AG04450 (cell line): Measurements from ENCODE around the gene TEKT5. TPM values are rescaled to one million over a fixed set of nuclear protein-coding genes. Genes with fewer than 3 reads are reported as not detected.

ENCODE experiments used
- CTCF ChIA-PET: fragments of 300-600, 350-600 bp; formaldehyde crosslinking; extraction: SDS; loops from one replicate; lab custom pipeline; 2022; ENCODE audit warnings: antibody characterized with exemption, inconsistent platforms; lab: Charles Lee
- POLR2A ChIA-PET: fragments of 350-600 bp; formaldehyde crosslinking; extraction: SDS; loops from one replicate; lab custom pipeline; 2021; ENCODE audit warnings: antibody characterized with exemption, inconsistent platforms; lab: Yijun Ruan, JAX
- DNase-seq: peaks from one replicate; pipeline ENCODE4 v3.0.0-alpha.2; 2011; ENCODE audit warnings: low read depth, low spot score
- H3K27ac ChIP-seq: one replicate; pipeline ENCODE4 v1.5.1; 2012; ENCODE audit warnings: low read depth, low read length, control low read depth
- H3K27me3 ChIP-seq: one replicate; pipeline ENCODE4 v1.6.0; 2012; ENCODE audit warnings: low read length; ENCODE audit not compliant: control insufficient read depth, insufficient read depth
- H3K4me3 ChIP-seq: 2 replicates; pipeline ENCODE4 v1.5.1; 2011; ENCODE audit warnings: mild to moderate bottlenecking, low read depth, low read length, control low read depth
- H3K9me3 ChIP-seq: 2 replicates; pipeline ENCODE4 v1.5.1; 2012; ENCODE audit warnings: low read length; ENCODE audit not compliant: control insufficient read depth, insufficient read depth
- CTCF ChIP-seq: IDR thresholded peaks from 2 replicates; pipeline ENCODE4 v1.5.1; 2011; ENCODE audit warnings: low read depth, low read length, control low read depth, inconsistent platforms
- polyA plus RNA-seq: library from polyadenylated mRNA; depleted of rRNA; stranded (reverse); fragments of >200 nt; gene quantifications from 2 replicates; pipeline ENCODE4 v1.2.3, GENCODE V29; 2011

TEKT5 gene
- polyA plus RNA-seq, 1 experiment, result 0.15 TPM

- H3K27ac ChIP-seq, result no peak overlapping the region
- DNase-seq, result no peak
- H3K27me3 ChIP-seq, result no peaks in the 10 kb centered on the region
- H3K4me3 ChIP-seq, result no peak overlapping the region
- CTCF ChIA-PET, result interaction anchor here (0.7 to 2.1 kb wide), 6 partner anchors 181 to 224 kb away, joined by 3 to 13 read pairs (median 4); no protein-coding TSS in a partner anchor
- POLR2A ChIA-PET, result no interaction called here
- no peak for TF ChIP-seq CTCF
- H3K9me3 ChIP-seq, result no peaks in the 10 kb centered on the region
Measured at GRCh38 chr16:10731790-10732189, 37.1 kb upstream of the TEKT5 start.

- Histone ChIP-seq H3K4me3 (no peak overlapping the region), H3K27me3 (no peaks in the 10 kb centered on the region), H3K9me3 (no peaks in the 10 kb centered on the region), H3K27ac (no peak overlapping the region)
- DNase-seq, result no peak
- CTCF ChIA-PET, result interaction anchor here (0.5 kb wide), 1 partner anchor 351 kb away, joined by 4 read pairs; no protein-coding TSS in a partner anchor
- POLR2A ChIA-PET, result interaction anchor here (0.7 kb wide), 1 partner anchor 1192 kb away, joined by 13 read pairs; no protein-coding TSS in a partner anchor
- no peak for TF ChIP-seq CTCF
Measured at GRCh38 chr16:10729104-10730048, 34.6 kb upstream of the TEKT5 start.

- H3K27me3 ChIP-seq, result no peaks in the 10 kb centered on the region
- H3K4me3 ChIP-seq, result no peak overlapping the region
- H3K9me3 ChIP-seq, result no peaks in the 10 kb centered on the region
- ChIA-PET POLR2A (no interaction called here), CTCF (interaction anchor here (0.5 kb wide), 1 partner anchor 350 kb away, joined by 4 read pairs; no protein-coding TSS in a partner anchor)
- no peak for TF ChIP-seq CTCF
- no peak overlapping the region for H3K27ac ChIP-seq
- DNase-seq, result no peak
Measured at GRCh38 chr16:10728003-10728887, 33.5 kb upstream of the TEKT5 start.

GRCh38 chr16:10708969-10709368 lies 14.2 kb upstream of the TEKT5 start:
- no peak overlapping the region for H3K27ac ChIP-seq
- H3K4me3 ChIP-seq, result no peak overlapping the region
- ChIA-PET CTCF (no interaction called here), POLR2A (no interaction called here)
- no peak for DNase-seq
- H3K27me3 ChIP-seq, result no peaks in the 10 kb centered on the region
- H3K9me3 ChIP-seq, result no peaks in the 10 kb centered on the region
- no peak for TF ChIP-seq CTCF
